Activated CD4-positive, alpha-beta T cell treated with anti-CD3 and anti-CD28 coated beads, Interleukin-2, amount 50 U/mL, for 16 hours (primary cell): ENCODE results near the gene CFAP141.

Experiments used
- DNase-seq: peaks from one replicate; pipeline ENCODE4 v3.0.0-alpha.2; 2020

Gene CFAP141

DNA sequence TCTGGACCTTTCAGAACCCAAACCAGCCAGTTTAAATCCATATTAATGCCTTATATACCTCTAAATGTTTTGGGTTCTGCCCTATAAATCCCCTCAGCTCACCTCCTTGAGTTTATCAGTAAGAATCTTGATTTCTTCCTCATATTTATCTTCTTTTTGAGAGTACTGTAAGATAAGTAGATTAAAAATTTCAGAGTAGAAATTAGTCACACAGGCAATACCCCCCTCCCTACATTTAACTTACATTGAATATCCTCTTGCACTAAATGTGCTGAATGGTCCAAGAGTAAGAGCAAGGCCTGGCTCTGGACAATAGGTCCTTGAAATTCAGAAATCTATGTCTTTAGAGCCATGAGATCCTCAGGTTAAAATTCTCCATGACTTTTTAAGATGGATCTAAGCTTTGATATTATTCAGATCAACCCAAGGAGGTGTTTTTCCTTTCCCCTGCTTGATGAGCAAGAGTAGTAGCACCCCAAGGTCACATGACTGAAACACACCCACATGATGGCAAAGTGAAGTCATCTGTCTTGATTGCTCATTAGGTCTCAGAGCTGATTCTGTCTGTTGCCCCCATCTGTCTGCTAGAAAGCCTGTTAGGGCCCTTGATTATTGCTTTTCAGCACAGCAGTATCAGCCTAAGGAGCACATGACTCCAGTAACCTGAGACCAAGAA lies 35.4 kb downstream of the CFAP141 start:
- DNase-seq: peak; percentile 63

DNA sequence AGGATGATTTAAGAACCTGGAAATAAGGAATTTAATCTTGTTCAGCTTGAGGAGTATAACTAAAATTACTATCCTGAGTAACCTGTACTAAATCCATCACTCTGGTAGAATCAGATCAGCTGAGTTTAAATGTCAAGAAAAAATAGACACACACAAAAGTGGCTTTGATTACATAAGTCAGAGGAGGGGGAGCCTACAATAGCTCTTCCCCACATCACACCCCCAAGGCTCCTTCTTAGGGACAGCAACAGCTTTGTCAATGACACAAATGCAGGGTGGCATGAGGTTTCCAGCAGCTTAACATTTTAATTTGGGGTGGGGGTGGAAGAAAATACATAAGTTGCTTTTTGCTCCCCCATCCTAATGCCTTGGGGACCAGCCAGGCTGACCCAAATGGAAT lies 38.7 kb downstream of the CFAP141 start:
- no peak for DNase-seq

DNA sequence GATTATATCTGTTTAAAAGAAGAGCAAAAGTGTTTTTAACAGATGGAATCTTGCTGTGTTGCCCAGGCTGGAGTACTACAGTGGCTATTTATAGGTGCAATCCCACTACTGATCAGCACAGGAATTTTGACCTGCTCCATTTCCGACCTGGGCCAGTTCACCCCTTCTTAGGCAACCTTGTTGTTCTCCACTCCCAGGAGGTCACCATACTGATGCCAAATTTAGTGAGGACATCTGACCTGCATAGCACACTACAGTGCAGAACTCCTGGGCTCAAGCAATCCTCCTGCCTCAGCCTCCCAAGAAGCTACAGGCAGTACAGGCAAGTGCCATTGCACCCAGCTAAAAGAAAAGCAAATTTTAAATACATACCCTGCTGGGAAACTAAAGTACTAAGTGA lies 39.9 kb downstream of the CFAP141 start:
- no peak for DNase-seq

DNA sequence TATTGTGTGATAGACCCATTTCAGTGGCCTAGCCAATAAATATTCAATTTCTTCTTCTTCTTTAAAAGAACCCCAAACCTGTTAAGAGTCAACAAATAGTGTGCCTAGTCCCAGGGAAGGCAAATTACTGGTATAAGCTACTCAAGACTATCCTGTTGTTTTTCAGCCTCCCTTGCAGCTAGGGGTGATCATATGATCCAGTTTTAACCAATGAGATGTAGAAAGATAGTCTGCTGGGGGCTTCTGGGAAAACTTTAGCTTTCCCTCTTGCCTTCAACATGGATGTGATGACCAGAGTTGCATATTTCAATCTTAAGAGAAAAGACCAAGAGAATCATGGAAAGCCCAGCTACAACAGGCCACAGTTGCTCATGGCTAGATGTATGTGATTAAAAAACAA lies 46.6 kb downstream of the CFAP141 start:
- DNase-seq: no peak

DNA sequence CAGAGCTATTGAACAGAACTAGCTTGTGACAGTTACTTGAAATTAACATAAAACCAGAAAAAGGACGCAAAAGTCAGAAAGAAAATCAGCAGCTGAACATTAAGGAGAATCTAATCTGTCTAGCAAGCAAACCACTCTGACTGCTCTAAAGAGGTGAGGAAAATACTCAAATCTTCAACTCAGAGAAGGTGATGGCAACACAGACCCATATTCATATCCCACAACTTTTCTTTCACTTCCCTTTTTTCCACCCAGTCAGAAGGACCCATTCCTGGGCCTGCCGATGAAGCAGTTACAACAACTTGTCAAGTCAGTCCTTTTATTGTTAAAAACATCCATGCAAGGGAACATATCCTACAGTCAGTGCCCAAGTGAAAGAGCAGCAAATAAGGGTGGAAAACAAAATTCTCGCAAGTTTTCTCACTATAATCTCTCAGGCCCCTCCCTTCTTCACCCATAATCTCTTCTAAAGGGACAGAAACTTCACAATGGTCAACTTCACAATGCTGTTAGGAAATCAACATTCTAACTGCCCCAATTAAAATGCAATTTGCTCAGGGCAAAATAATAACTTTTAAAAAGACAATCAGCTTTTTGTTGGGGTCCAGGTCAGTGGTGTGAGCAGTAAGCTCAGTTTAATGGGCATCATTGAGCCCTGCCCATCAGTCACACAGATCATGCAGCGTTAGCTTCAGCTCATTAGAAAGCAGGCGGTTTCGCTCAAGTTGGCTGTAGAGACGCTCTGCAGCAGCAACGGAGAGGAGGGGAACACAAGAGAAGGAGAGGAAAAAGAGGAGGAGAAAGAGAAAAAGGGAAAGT lies 47.6 kb downstream of the CFAP141 start:
- DNase-seq: no peak

DNA sequence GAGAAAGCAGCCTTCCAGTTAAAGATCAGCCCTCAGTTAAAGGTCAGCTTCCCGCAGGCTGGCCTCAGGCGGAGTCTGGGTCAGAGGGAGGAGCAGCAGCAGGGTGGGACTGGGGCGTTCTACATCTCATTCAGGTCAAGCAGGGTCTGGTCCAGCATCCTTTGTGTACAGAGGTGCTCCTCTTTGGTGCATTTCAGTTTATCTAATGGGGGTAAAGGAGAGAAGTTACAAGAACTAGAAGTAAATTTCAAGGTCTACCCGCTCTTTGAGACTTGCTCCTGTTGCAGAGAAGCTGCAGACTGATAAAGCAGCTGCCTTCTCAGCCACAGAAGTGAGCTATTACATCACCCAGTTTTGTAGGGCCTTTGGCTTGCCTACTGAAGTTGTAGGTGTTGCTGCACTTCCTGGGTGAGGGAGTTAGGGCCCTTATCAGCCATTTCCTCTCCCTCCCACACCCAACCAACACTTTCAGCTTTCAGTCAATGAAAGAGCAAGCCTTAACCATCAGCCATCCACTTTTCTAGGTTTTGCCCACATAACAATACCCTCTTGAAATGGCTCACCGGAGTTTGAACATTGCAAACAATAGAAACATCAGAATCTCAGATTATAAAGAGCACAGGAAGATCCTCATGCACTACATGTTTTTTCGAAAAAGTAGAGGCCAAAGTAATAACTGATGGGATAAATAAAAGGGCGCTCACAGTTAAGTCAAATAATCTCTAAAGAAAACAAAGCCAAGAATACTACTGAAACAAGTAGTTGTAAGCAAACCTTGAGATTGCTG lies 48.4 kb downstream of the CFAP141 start:
- peak; percentile 95 for DNase-seq

DNA sequence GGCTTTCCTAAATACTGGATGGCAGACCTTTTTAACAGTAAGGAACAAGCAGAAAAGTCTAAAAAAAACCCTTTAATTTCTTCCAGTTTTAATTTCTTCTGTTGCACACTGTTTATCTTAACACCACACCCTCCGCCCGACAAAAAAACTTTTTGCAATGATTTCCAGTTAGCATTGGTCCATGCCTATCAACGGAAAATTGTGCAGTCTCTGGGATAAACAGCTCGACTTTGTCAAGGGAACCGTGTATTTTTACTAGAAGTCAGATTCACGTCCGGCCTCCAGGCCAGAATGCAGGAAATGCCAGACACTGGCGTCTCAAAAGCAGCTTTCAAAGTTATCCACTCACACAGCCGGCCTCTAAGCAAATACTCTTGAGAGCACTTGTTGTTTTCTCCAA lies 50.9 kb downstream of the CFAP141 start:
- DNase-seq: no peak

DNA sequence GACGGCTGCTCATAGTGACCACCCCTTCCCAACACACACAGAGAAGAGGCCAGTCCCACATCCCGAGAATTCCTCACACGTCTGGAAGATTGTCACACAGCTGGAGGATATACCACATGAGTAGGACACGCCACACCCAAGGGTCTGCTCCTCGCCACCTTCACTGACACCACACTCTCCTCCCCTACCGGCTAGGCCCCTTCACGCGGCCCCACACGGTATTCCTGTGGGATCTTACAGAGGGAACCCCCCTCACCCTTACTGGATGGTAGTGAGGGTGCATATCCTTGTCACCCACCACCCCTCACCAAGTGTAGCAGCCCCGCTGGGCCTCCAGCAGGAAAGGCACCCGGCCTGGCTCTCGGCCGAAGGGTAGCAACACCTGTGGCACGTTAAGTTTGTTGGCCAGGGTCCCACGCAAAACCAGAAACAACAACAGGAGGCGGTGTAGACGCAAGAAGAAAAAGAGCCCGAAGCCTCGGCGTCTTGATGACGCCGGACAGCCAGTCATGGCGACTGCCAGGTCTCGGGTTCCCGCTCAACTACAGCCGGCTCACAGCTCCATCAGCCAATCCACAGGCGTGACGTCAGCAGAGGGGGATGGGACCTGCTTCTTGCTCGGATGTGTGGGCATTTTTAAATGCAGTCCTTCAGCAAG lies 51.5 kb downstream of the CFAP141 start, which contains the start of gene NUP210L:
TSS of gene NUP210L (minus strand) at position 540 of the 658 bp plus-strand sequence.
- DNase-seq: no peak

DNA sequence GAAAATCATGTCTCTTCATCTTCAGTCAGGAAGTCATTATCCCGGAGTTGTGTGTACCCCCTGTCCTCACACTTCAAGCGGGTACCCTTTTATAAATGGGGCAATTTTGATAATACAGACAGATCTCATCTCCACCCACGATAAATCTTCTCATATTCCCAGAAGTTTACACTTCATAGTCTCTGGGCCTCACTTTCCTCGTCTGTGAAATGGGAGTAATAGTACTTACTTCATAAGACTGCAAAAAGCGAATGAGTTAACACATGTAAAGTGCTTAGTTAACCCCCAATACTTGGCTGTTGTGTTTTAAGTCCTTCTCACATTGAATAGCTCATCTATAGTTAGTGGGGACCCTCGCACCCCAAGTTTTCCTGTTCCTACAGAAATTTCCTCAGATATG lies 52.1 kb downstream of the CFAP141 start:
- no peak for DNase-seq

DNA sequence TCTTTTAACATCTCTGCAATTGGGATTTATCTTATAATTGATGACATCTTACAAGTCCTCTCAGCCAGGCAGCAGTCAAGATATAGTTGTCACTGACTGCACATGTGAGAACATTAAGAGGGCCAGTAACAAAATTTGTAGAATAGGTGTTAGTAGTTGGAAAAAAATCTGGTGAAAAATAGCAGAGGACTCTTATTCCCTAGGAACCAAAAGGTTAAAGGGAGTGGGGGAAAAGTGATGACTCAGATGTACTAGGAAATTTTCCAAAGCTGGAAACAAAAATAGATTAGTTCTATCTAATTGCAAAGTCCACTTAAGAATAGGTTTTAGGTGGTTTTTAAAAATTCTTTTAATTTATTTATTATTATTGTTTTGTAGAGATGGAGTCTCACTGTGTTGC lies 54.8 kb downstream of the CFAP141 start:
- DNase-seq: no peak
